CD14-positive monocyte (primary cell): Measurements from ENCODE around the gene NAA25. TPM values are rescaled to one million over a fixed set of nuclear protein-coding genes. Genes with fewer than 3 reads are reported as not detected.

Source experiments
- DNase-seq, 3 donors: peaks; one replicate each; pipeline ENCODE4 v3.0.0-alpha.2; 2011 to 2022
- H2AFZ ChIP-seq: 2 replicates; pipeline ENCODE4 v1.6.0; 2012; ENCODE audit warnings: mild to moderate bottlenecking, low read depth, low read length, inconsistent platforms; ENCODE audit not compliant: insufficient read depth, poor library complexity, severe bottlenecking
- H3K27ac ChIP-seq, 2 donors: 1 replicate in 1 of 2; 2 replicates in 1 of 2; pipeline ENCODE4 v1.5.1; 2012 to 2013; ENCODE audit warnings: low read length in 2 of 2, control low read depth in 1 of 2, inconsistent platforms in 1 of 2, low read depth in 1 of 2, mild to moderate bottlenecking in 1 of 2
- H3K27me3 ChIP-seq, 2 donors: one replicate each; pipeline versions ENCODE4 v1.6.0 to v1.6.1; 2011 to 2013; ENCODE audit warnings: low read length in 2 of 2; ENCODE audit not compliant: control insufficient read depth in 2 of 2, insufficient read depth in 2 of 2
- H3K36me3 ChIP-seq, 2 donors: replicated peaks in 1 of 2; 1 replicate in 1 of 2; 2 replicates in 1 of 2; pipeline versions ENCODE4 v1.5.1 to v1.6.1; 2012 to 2013; ENCODE audit warnings: low read length in 2 of 2, control low read depth in 1 of 2, inconsistent platforms in 1 of 2, mild to moderate bottlenecking in 1 of 2; ENCODE audit not compliant: insufficient read depth in 2 of 2, control insufficient read depth in 1 of 2
- H3K4me1 ChIP-seq, 2 donors: 1 replicate in 1 of 2; 2 replicates in 1 of 2; pipeline versions ENCODE4 v1.5.1 to v1.6.1; 2012 to 2013; ENCODE audit warnings: low read length in 2 of 2, control low read depth in 1 of 2, inconsistent platforms in 1 of 2, mild to moderate bottlenecking in 1 of 2, moderate library complexity in 1 of 2; ENCODE audit not compliant: insufficient read depth in 2 of 2, control insufficient read depth in 1 of 2
- H3K4me2 ChIP-seq: replicated peaks from 2 replicates; pipeline ENCODE3; 2012; ENCODE audit warnings: low read length, moderate library complexity, mild to moderate bottlenecking; ENCODE audit not compliant: poor library complexity, severe bottlenecking; ENCODE audit errors: extremely low read depth
- H3K4me3 ChIP-seq, 3 experiments: fragments of 200-600 bp in 1 of 3; sonication (generic) in 1 of 3; replicated peaks in 1 of 3; 1 replicate in 2 of 3; 2 replicates in 1 of 3; pipeline ENCODE4 v1.5.1; 2011 to 2013; ENCODE audit warnings: low read length in 3 of 3, mild to moderate bottlenecking in 3 of 3, control low read depth in 2 of 3, low read depth in 2 of 3, inconsistent platforms in 1 of 3, moderate library complexity in 1 of 3
- H3K79me2 ChIP-seq: 2 replicates; pipeline ENCODE4 v1.6.0; 2012; ENCODE audit warnings: mild to moderate bottlenecking, control low read depth, inconsistent platforms, low read length, moderate library complexity; ENCODE audit not compliant: insufficient read depth
- H3K9ac ChIP-seq: 2 replicates; pipeline ENCODE4 v1.6.0; 2017; ENCODE audit warnings: low read length, mild to moderate bottlenecking; ENCODE audit not compliant: insufficient read depth, poor library complexity, severe bottlenecking
- H3K9me3 ChIP-seq, 2 donors: replicated peaks in 1 of 2; 1 replicate in 1 of 2; 2 replicates in 1 of 2; pipeline versions ENCODE4 v1.5.1 to v1.6.1; 2012 to 2013; ENCODE audit warnings: low read length in 2 of 2, control low read depth in 1 of 2; ENCODE audit not compliant: control insufficient read depth in 1 of 2, insufficient read depth in 1 of 2
- H4K20me1 ChIP-seq: 2 replicates; pipeline ENCODE4 v1.6.0; 2012; ENCODE audit warnings: mild to moderate bottlenecking, low read length, control low read depth, moderate library complexity; ENCODE audit not compliant: insufficient read depth
- H3K27ac Mint-ChIP-seq, 7 donors: one replicate each; pipeline ENCODE4 v1.8.0; 2020; ENCODE audit warnings: mild to moderate bottlenecking in 7 of 7, mixed read lengths in 7 of 7, moderate library complexity in 6 of 7, inconsistent platforms in 2 of 7
- H3K27me3 Mint-ChIP-seq, 3 donors: one replicate each; pipeline ENCODE4 v1.8.0; 2021 to 2022; ENCODE audit warnings: low read depth in 3 of 3, mild to moderate bottlenecking in 3 of 3, mixed read lengths in 3 of 3, moderate library complexity in 3 of 3, inconsistent platforms in 1 of 3
- H3K36me3 Mint-ChIP-seq, 2 donors: one replicate each; pipeline ENCODE4 v1.8.0; 2020; ENCODE audit warnings: mixed read lengths in 2 of 2, inconsistent platforms in 1 of 2, mild to moderate bottlenecking in 1 of 2
- H3K4me1 Mint-ChIP-seq: one replicate; pipeline ENCODE4 v1.8.0; 2020; ENCODE audit warnings: mild to moderate bottlenecking, mixed read lengths
- H3K4me3 Mint-ChIP-seq, 2 donors: one replicate each; pipeline ENCODE4 v1.8.0; 2020; ENCODE audit warnings: mild to moderate bottlenecking in 2 of 2, mixed read lengths in 2 of 2, moderate library complexity in 1 of 2
- H3K9me3 Mint-ChIP-seq, 7 donors: one replicate each; pipeline ENCODE4 v1.8.0; 2020 to 2022; ENCODE audit warnings: mixed read lengths in 7 of 7, mild to moderate bottlenecking in 6 of 7, moderate library complexity in 6 of 7, inconsistent platforms in 2 of 7
- CTCF ChIP-seq: fragments of 200-600 bp; IDR thresholded peaks from one replicate; pipeline ENCODE4 v1.8.0; 2022; ENCODE audit warnings: antibody characterized with exemption, mild to moderate bottlenecking
- WGBS: methylation state at CpG from one replicate; pipeline ENCODE4 v1.1.5; 2013; ENCODE audit warnings: missing lambda C conversion rate; ENCODE audit not compliant: insufficient coverage; 5-methylcytosine and 5-hydroxymethylcytosine counted together
- intact Hi-C, 2 donors: fragments of 100-400 bp; cut with micrococcal nuclease; formaldehyde crosslinking; loops; one replicate each; pipeline versions ENCODE4 v1.15.0 to v1.15.1; 2023
- polyA plus RNA-seq, 3 donors: library from polyadenylated mRNA; depleted of rRNA in 1 of 3; unstranded in 2 of 3; stranded (reverse) in 1 of 3; fragments of 300-500 nt in 2 of 3; fragments of >200 nt in 1 of 3; fragmentation: Illumina TruSeq in 2 of 3; gene quantifications; 1 replicate in 2 of 3; 2 replicates in 1 of 3; pipeline ENCODE4 v1.2.3, GENCODE V29; 2012 to 2021

NAA25 gene
- polyA plus RNA-seq, 3 donors: 4.3 to 7.9 (median 7.3) TPM

DNA sequence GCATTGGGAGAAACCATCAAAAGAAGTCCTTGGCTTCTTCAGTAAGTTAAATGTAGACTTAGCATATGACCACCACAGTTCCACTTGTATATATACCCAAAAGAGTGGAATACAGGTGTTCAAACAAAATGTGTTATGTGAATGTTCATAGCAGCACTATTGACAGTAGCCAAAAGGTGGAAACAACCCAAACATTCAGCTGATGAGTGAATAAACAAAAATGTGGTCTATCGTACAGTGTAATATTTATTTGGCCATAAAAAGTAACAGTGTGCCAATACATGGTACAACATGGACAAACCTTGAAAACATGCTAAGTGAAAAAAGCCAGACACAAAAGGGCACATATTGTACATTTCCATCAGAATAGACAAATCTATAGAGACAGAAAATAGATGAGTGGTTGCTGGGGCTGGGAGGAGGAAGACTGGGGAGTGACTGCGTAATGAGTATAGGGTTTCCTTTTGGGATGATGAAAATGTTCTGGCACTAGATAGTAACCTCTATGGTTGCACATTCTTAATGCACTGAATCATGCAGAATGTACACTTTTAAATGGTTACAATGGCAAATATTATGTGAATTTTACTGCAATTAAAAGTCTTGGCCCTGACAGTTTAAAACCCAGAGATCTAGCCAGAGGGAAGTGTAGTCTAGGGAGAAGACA, 89.9 kb downstream of the NAA25 start:
- Histone ChIP-seq H3K4me3 (no peak overlapping the region), H3K4me1 (peaks cover 28 to 34% of the 10 kb centered on the region in 2 donors), H3K79me2 (peaks cover 91% of the 10 kb centered on the region), H3K9ac (no peak overlapping the region), H3K27me3 (no peaks in the 10 kb centered on the region), H3K27ac (peak overlapping the region in 1 of 2 donors; percentile 38), H3K9me3 (no peaks in the 10 kb centered on the region), H2AFZ (no peak overlapping the region), H3K4me2 (no peak overlapping the region), H3K36me3 (peaks cover 60 to 76% of the 10 kb centered on the region in 2 donors), H4K20me1 (peaks cover 100% of the 10 kb centered on the region)
- no peak for TF ChIP-seq CTCF
- peaks cover 51 to 73% of the 10 kb centered on the region in 2 donors for H3K36me3 Mint-ChIP-seq
- H3K27me3 Mint-ChIP-seq: no peaks in the 10 kb centered on the region
- intact Hi-C loops: loop anchor here (10.0 kb wide), 2 partner anchors 74 to 96 kb away; no protein-coding TSS in a partner anchor
- peaks cover 41% of the 10 kb centered on the region for H3K4me1 Mint-ChIP-seq
- H3K27ac Mint-ChIP-seq: peak overlapping the region in 5 of 7 donors; percentile 13 to 69 (median 27)
- peaks cover 0 to 2% (median 0%) of the 10 kb centered on the region in 7 donors for H3K9me3 Mint-ChIP-seq
- no peak overlapping the region for H3K4me3 Mint-ChIP-seq
- no peak for DNase-seq
- WGBS: no CpG with 5 or more reads among the region's 2 CpGs

DNA sequence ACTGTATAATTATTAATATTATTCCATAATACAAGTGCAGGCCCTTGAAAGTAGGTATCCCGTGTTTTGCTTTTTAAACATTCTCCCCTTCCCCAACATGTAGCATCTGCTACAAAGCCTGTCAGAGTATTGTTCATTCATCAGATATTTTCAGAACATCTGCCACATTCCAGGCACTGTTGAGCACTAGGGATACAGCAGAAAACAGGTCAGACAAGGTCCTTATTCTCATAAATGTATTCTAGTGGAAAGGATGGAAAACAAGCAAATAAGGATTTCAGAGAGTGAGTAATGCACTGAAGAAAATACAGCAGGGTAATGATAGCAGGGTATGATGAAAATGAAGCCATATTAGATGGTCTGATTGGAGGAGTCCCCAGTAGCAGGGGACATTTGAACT, 91.5 kb downstream of the NAA25 start:
- Histone ChIP-seq H3K27ac (no peak overlapping the region), H3K9me3 (no peaks in the 10 kb centered on the region), H3K27me3 (no peaks in the 10 kb centered on the region), H4K20me1 (peaks cover 84% of the 10 kb centered on the region), H3K36me3 (peaks cover 43 to 59% of the 10 kb centered on the region in 2 donors), H3K79me2 (peaks cover 88% of the 10 kb centered on the region), H2AFZ (no peak overlapping the region), H3K4me2 (no peak overlapping the region), H3K9ac (no peak overlapping the region), H3K4me1 (peaks cover 37 to 46% of the 10 kb centered on the region in 2 donors), H3K4me3 (no peak overlapping the region)
- no peak for TF ChIP-seq CTCF
- DNase-seq: no peak
- Mint-ChIP-seq H3K4me3 (no peak overlapping the region), H3K27me3 (no peaks in the 10 kb centered on the region), H3K4me1 (peaks cover 49% of the 10 kb centered on the region), H3K27ac (peak overlapping the region in 2 of 7 donors; percentile 11 to 79), H3K36me3 (peaks cover 37 to 60% of the 10 kb centered on the region in 2 donors), H3K9me3 (peaks cover 0 to 2% (median 0%) of the 10 kb centered on the region in 7 donors)
- intact Hi-C loops: loop anchor here (10.0 kb wide), 2 partner anchors 72 to 98 kb away; no protein-coding TSS in a partner anchor
- 100% methylated on average over 1 of the region's 1 CpG for WGBS
